Activated naive CD8-positive, alpha-beta T cell (primary cell): ENCODE data around the gene GRAMD1B.
A peak's percentile ranks its signal among the peaks of the same experiment; 100 is the strongest.

ENCODE experiments used
- H3K27ac Mint-ChIP-seq: one replicate; pipeline ENCODE4 v1.8.0; 2021; ENCODE audit warnings: mixed read lengths
- H3K27me3 Mint-ChIP-seq: one replicate; pipeline ENCODE4 v1.8.0; 2021; ENCODE audit warnings: mixed read lengths
- H3K36me3 Mint-ChIP-seq: one replicate; pipeline ENCODE4 v1.8.0; 2021; ENCODE audit warnings: mixed read lengths
- H3K4me1 Mint-ChIP-seq: one replicate; pipeline ENCODE4 v1.8.0; 2021; ENCODE audit warnings: low read depth, mixed read lengths
- H3K4me3 Mint-ChIP-seq: one replicate; pipeline ENCODE4 v1.8.0; 2021; ENCODE audit warnings: mild to moderate bottlenecking, mixed read lengths
- H3K9me3 Mint-ChIP-seq: one replicate; pipeline ENCODE4 v1.8.0; 2021; ENCODE audit warnings: low read depth, mixed read lengths

The GRAMD1B gene

DNA sequence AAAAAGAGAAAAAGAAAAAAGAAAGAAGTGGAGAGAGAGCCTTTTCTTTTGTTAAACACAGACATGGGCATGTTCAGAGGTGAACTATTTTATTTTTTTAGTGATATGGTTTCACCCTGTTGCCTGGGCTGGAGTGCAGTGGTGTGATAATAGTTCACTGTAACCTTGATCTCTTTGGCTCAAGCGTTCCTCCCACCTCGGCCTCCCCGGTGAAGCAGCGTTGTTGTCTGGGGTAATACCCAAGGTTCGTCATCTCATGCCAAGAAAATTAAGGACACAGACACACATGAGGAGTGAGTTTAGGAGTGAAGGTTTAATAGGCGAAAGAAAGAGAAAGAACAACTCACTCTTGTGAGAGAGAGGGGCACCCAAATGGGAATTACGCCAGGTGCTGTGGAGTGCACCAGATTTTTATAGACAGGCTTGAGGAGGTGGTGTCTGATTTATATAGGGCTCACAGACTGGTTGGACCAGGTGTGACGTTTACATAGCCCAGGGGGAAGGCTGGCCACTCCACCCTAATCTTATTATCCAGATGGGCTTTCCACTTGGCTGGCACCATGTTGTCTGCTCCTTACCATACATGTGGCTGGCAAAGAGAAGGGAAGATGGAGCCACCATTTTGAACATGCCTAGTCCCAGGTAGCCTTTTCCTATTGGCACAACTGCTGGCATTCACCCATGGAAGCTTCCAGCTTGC lies 42.3 kb downstream of the GRAMD1B start:
- Mint-ChIP-seq H3K9me3 (no peaks in the 10 kb centered on the region), H3K36me3 (no peaks in the 10 kb centered on the region), H3K4me3 (no peak overlapping the region), H3K27ac (no peak overlapping the region), H3K27me3 (no peaks in the 10 kb centered on the region), H3K4me1 (no peaks in the 10 kb centered on the region)

DNA sequence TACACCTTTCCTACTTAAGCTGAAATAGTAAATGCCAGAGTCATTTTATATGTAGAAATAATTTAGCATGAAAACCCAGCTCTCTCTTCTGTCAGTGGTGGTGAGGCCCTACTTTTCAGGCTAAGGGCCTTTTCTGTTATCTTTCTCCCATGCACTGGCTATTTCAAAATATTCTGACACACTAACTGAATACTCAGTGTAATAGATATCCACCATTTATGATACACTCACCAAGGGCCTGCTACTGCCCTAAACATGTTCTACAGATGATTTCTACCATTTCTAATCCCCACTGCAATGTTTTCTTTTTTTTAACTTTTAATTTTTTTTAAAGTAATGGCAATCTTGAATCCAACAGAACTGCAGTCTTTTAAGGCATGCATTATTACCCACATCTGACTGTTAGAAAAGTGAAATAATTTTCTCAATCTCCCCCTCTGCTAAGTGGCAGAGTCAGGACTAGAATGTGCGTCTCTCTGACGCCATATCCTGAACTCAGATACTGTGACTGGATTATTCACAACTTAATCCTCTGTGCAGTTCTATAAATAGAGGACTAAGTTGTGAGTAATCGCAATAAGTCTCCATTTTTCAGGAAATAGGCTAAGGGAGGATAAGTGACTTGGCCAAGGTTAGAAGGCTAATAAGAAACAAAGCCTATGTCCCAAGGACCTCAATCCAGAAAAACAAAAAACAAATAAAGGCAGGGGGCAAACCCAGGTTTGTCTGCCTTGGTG lies 44.0 kb downstream of the GRAMD1B start:
- Mint-ChIP-seq H3K27ac (no peak overlapping the region), H3K27me3 (no peaks in the 10 kb centered on the region), H3K36me3 (no peaks in the 10 kb centered on the region), H3K4me3 (no peak overlapping the region), H3K9me3 (no peaks in the 10 kb centered on the region), H3K4me1 (peaks cover 4% of the 10 kb centered on the region)

DNA sequence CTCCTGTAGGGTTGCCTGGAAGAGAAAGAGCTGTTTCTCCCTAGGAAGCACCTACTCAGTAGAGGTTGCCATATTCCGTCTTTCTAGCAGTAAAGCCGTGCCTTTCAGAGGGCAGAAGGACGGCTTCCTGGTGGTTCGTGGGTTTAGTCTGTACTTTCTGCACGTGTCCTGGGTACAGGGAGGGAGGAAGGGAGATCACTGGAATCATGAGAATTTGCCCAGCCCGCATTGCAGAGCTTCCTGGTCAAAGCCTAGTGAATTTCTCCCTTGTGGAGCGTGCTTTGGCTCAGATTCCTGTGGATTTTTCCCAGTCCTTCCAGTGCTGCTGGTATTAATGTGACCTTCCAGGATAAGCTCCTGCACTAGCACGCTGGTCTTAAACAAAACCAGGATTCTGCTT lies 44.9 kb downstream of the GRAMD1B start:
- H3K4me3 Mint-ChIP-seq: no peak overlapping the region
- no peaks in the 10 kb centered on the region for H3K36me3 Mint-ChIP-seq
- no peaks in the 10 kb centered on the region for H3K27me3 Mint-ChIP-seq
- peaks cover 4% of the 10 kb centered on the region for H3K4me1 Mint-ChIP-seq
- no peak overlapping the region for H3K27ac Mint-ChIP-seq
- no peaks in the 10 kb centered on the region for H3K9me3 Mint-ChIP-seq

DNA sequence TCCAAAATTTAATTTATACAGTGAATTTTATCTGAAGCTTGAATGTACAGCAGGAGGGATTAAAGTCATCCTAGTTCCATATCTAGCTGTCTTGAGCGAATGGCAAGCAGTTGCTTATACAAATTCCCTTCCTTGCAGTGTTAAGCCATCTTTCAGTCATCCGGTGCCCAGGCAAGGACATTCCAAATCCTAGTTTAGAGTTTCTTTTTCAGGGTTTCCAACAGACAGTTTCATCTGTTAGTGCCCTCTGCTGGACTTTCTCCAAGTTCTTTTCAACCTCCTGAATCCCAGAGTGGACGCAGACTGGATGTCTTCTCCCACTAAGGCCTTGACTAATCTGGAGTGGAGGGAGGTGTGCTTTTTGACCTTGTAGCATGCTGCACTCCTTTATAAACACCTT lies 45.4 kb downstream of the GRAMD1B start:
- Mint-ChIP-seq H3K27ac (no peak overlapping the region), H3K36me3 (no peaks in the 10 kb centered on the region), H3K4me1 (peaks cover 4% of the 10 kb centered on the region), H3K4me3 (no peak overlapping the region), H3K27me3 (no peaks in the 10 kb centered on the region), H3K9me3 (no peaks in the 10 kb centered on the region)

DNA sequence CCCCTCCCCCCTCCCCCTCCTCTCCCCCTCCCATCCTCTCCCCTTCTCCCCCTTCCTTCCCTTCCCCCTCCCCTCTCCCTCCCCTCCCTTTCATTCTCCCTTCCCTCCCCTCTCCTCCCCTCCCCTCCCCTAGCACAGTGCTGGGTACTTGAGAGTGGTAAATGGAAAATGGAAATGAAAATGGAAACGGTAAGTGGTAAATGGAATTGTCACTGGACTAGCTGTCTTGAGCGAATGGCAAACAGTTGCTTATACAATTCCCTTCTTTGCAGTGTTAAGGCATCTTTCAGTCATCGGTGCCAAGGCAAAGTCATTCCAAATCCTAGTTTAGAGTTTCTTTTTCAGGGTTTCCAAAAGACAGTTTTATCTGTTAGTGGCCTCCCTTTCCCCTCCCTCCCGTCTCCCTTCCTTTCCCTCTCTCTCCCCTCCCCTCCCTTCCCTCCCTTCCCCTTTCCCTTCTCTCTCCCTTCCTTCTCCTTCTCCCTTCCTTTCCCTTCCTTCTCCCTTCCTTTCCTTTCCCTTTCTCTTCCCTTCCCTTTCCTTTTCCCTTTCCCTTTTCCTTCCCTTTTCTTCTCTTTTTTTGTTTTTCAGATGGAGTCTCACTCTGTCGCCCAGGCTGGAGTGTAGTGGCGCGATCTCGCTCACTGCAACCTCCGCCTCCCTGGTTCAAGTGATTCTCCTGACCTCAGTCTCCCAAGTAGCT lies 47.3 kb downstream of the GRAMD1B start:
- H3K9me3 Mint-ChIP-seq: no peaks in the 10 kb centered on the region
- H3K27me3 Mint-ChIP-seq: no peaks in the 10 kb centered on the region
- H3K4me1 Mint-ChIP-seq: peaks cover 4% of the 10 kb centered on the region
- H3K36me3 Mint-ChIP-seq: no peaks in the 10 kb centered on the region
- no peak overlapping the region for H3K27ac Mint-ChIP-seq
- H3K4me3 Mint-ChIP-seq: no peak overlapping the region

DNA sequence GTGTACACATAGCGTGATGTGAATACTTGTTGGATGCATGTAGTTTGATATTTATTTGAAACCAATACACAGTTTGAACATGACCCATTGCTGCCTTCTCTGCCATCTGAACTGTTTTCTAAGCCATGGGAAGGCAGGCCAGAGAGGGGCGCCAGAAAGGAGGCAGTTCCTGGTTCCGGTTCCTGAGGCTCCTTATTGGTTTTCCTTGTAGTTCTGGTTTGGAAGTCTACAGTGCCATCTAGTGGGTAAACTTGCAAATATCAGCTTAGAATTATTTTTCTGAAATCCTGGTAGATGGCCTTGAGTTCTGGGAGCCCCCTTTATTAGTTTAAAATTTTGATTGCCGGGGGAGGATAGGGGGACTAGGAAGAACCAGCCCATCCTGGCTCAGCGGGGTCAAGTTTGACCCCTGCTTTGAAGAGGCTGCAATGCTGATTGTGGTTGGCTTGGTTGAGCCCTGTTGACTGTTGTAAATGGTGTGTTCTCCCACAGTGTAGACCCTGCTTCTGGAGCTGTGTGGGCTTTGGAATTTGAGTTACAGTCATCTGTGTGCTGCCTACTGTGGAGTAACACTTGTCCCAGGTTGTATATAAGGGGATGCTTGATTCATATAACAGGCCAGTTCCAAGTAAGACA lies 48.4 kb downstream of the GRAMD1B start:
- Mint-ChIP-seq H3K4me3 (no peak overlapping the region), H3K27me3 (no peaks in the 10 kb centered on the region), H3K36me3 (no peaks in the 10 kb centered on the region), H3K27ac (peak overlapping the region; percentile 37), H3K9me3 (no peaks in the 10 kb centered on the region), H3K4me1 (peaks cover 4% of the 10 kb centered on the region)

DNA sequence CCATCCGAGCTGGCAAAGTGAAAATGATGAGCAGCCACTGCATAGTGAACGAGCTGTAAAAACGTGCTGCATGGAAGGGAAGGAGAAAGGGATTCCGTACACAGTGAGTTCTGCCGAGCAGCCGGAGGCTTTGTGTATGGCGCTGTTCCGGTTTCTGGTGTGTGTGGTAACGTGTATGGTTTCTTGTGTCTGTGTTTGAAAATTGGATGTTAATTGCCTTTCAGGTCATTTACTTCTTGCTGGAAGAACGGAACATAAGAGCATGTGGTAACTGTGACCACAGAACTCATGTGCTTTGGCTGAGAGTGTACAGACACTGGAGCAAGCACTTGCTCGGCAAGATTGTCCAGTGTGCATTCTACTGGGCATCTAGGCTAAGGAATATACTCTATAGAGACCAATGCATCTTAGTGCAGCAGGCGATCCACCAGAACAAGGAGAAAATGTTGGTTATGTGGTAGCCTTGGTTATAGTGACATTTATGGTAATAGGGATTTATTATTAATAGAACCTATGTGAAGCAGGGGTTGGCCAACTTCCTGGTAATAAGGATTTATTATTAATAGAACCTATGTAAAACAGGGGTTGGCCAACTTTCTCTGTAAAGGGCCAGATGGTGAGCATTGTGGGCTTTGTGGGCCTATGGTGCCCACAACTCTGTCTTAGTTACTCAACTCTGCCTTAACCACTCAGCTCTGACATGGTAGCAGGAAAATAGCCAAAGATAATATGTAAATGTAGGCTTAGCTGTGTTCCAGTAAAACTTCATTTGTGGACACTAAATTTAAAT lies 49.2 kb downstream of the GRAMD1B start:
- Mint-ChIP-seq H3K4me3 (no peak overlapping the region), H3K36me3 (no peaks in the 10 kb centered on the region), H3K4me1 (peaks cover 4% of the 10 kb centered on the region), H3K27me3 (no peaks in the 10 kb centered on the region), H3K27ac (no peak overlapping the region), H3K9me3 (no peaks in the 10 kb centered on the region)

DNA sequence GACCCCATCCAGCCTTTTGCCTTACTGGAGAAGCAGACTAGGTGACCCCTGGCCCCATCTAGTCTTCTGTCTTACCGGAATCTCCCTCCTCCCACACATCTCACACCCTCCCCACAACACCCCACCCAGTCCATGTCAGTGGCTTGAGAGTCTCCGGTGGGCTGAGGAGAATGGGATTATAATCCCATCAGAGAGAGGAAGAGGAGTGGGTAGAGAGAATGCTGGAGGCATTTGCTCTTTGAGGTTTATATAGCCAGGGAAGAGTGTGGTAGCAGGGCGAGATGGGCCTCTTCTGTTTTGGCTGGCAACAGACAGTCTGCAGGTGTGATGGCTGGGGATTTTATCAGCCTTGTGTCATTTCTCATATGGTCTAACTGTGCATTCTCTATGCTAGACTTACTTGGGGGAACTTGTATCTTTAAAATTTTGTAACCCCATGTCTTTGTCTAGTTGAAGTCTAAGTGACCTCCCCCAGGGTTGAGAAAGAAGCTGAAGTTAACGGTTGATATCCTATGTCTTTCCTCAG lies 50.3 kb downstream of the GRAMD1B start:
- Mint-ChIP-seq H3K27ac (no peak overlapping the region), H3K27me3 (no peaks in the 10 kb centered on the region), H3K4me3 (no peak overlapping the region), H3K36me3 (no peaks in the 10 kb centered on the region), H3K4me1 (peaks cover 4% of the 10 kb centered on the region), H3K9me3 (no peaks in the 10 kb centered on the region)

DNA sequence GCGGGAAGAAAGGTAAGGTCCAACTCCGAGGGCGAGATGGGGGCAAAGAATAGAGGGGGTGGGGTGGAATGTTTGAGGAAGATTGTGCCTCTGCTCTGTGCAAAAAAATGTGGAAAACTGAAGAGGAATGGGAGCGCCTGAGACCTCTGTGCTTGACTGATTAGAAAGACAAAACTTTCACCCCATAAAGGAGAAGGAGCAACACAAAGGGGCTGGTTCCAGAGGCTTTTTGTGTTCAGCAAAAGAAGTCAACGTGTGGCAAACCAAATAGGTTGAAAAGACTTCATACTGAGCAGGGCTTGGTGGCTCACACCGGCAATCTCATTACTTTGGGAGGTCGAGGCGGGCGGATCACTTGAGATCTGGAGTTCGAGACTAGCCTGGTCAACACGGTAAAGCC lies 50.8 kb downstream of the GRAMD1B start:
- Mint-ChIP-seq H3K4me1 (peaks cover 4% of the 10 kb centered on the region), H3K4me3 (no peak overlapping the region), H3K9me3 (no peaks in the 10 kb centered on the region), H3K27me3 (no peaks in the 10 kb centered on the region), H3K27ac (no peak overlapping the region), H3K36me3 (no peaks in the 10 kb centered on the region)

DNA sequence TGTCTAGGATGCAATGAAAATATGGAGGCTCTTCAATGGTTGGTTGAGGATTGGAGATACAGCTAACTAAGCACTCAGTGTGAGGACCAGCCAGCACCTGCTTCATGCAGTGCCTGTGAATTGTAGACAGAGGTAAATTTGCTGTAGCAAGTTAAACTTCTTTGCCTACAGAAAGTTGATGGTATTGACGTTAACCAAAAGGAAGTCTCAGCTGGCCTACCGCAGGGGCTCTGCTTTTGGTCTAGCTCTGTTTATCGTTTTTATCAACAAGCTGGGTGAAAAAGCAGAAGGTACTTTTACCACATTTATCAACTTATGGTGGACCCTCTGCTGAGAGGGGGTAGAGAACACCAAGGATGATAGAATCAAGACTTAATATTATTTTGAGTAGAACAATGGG lies 51.6 kb downstream of the GRAMD1B start:
- no peaks in the 10 kb centered on the region for H3K36me3 Mint-ChIP-seq
- H3K27me3 Mint-ChIP-seq: no peaks in the 10 kb centered on the region
- no peaks in the 10 kb centered on the region for H3K9me3 Mint-ChIP-seq
- H3K4me1 Mint-ChIP-seq: peaks cover 4% of the 10 kb centered on the region
- no peak overlapping the region for H3K4me3 Mint-ChIP-seq
- no peak overlapping the region for H3K27ac Mint-ChIP-seq

DNA sequence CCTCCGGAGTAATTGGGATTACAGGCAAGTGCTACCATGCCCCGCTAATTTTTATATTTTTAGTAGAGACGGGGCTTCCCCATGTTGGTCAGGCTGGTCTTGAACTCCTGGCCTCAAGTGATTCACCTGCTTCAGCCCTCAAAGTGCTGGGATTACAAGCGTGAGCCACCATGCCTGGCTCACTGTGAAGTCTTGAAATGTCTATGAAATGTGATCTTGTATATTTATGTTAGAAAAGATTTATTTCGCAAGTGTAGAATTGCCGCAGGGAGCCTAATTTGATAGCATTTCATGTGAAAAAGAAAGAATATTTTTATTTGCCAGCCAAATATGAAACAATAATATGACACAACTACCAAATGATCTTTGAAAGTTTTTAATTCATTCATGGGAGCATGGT lies 52.1 kb downstream of the GRAMD1B start:
- H3K9me3 Mint-ChIP-seq: no peaks in the 10 kb centered on the region
- H3K4me3 Mint-ChIP-seq: no peak overlapping the region
- H3K4me1 Mint-ChIP-seq: peaks cover 4% of the 10 kb centered on the region
- no peak overlapping the region for H3K27ac Mint-ChIP-seq
- H3K27me3 Mint-ChIP-seq: no peaks in the 10 kb centered on the region
- H3K36me3 Mint-ChIP-seq: no peaks in the 10 kb centered on the region

DNA sequence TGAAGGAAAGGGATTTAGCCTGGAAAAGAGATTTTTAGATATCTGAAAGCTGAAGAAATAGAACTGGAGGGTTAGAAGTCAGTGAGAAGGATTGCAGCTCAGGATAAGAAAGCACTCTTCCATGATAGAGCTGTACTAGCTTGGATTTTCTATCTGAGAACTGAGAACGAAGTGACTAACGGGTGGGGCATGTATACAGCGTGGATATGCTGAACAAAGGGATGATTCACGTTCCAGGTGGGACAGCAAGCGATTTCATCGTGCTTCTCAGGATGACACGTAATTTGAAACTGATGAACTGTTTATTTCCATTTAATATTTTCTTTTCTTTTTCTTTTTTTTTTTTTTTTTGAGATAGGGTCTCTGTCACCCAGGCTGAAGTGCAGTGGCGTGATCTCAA lies 53.0 kb downstream of the GRAMD1B start:
- Mint-ChIP-seq H3K27me3 (no peaks in the 10 kb centered on the region), H3K27ac (no peak overlapping the region), H3K4me3 (no peak overlapping the region), H3K36me3 (no peaks in the 10 kb centered on the region), H3K4me1 (peaks cover 3% of the 10 kb centered on the region), H3K9me3 (no peaks in the 10 kb centered on the region)

DNA sequence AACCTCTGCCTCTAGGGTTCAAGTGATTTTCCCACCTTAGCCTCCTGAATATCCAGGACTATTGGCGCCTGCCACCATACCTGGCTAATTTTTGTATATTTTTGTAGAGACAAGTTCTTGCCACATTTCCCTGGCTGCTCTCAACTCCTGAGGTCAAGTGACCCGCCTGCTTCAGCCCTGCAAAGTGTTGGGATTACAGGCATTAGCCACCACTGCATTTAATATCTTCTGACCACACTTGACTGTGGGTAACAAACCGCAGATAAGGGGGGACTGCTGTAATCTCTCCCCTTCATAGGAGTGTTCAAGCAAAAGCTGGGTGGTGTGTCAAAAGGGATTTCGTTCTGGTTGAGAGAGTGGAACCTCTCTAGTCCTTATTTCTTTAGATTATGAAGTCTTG lies 53.4 kb downstream of the GRAMD1B start:
- no peaks in the 10 kb centered on the region for H3K4me1 Mint-ChIP-seq
- H3K36me3 Mint-ChIP-seq: no peaks in the 10 kb centered on the region
- no peak overlapping the region for H3K4me3 Mint-ChIP-seq
- no peaks in the 10 kb centered on the region for H3K9me3 Mint-ChIP-seq
- H3K27me3 Mint-ChIP-seq: no peaks in the 10 kb centered on the region
- no peak overlapping the region for H3K27ac Mint-ChIP-seq

DNA sequence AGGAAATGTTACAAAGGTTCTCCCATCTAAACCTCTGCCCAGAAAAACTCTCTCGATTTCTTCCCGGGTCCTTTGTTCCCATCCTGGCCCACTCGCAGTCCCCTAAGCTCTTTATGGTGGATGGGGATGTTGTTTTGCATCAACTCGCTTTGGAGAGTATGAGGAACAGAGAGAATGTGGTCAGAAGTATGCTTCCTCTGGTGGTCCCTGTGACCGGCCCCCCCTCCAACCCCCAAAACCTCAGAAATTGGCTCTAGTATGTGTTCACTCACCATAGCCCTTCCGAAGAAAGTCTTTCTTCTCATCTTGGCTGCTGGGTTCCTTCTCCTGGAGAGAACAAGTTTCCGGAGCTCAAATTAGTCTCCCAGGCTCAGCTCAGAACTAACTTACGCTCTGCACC lies 54.4 kb downstream of the GRAMD1B start:
- no peaks in the 10 kb centered on the region for H3K9me3 Mint-ChIP-seq
- no peak overlapping the region for H3K4me3 Mint-ChIP-seq
- H3K36me3 Mint-ChIP-seq: no peaks in the 10 kb centered on the region
- H3K4me1 Mint-ChIP-seq: no peaks in the 10 kb centered on the region
- H3K27ac Mint-ChIP-seq: no peak overlapping the region
- no peaks in the 10 kb centered on the region for H3K27me3 Mint-ChIP-seq
